GM08714 (cell line): Measurements from ENCODE around the gene PSMC2.

Experiments
- H3K4me3 ChIP-seq: fragments of 200-500 bp; sonication (Bioruptor generic); 2 replicates; pipeline ENCODE4 v1.5.1; 2014; ENCODE audit warnings: mild to moderate bottlenecking, low read length, inconsistent platforms
- ZNF274 ChIP-seq: IDR thresholded peaks from 2 replicates; pipeline ENCODE4 v1.6.1; 2012; ENCODE audit warnings: mild to moderate bottlenecking, low read depth, low read length

Gene PSMC2

DNA sequence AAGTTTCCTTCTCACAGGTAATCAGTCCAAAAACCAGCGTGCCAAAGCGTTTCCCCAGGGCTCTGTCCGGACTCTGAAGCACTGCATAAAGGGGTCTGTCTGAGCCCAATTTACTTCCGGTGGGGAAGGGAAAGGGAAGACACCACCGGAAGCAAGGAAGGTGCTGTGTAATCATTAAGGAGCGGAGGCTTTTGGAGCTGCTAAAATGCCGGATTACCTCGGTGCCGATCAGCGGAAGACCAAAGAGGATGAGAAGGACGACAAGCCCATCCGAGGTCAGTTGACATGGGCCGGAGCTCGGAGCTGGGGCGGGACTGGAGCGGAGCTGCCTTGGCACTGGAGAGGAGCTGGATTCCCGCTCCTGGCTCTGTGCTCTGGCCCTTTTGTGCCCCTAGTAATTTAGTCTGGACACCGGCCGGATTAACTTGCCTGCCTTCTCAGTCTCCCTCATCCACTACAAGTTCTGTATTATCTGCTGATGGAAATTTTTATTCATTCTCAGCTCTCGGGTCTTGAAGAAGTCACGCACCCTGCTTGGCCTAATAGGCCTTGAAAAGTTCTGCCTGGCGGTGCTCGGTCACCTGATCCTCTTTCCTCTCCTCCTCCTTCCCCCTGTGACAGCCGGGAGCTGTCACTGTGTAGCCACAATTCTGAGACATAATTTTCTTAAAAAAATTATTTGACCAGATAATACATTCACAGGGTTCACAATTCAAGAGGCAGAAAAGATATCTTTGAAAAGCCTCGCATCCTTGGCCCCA, at the start of gene PSMC2:
PSMC2 (plus strand) TSS at position 137 of the 761 bp plus-strand sequence; CDS start at position 206, 69 bp downstream.
- peak within 1 kb of the TSS; percentile 92 for H3K4me3 ChIP-seq
- no peak for TF ChIP-seq ZNF274

DNA sequence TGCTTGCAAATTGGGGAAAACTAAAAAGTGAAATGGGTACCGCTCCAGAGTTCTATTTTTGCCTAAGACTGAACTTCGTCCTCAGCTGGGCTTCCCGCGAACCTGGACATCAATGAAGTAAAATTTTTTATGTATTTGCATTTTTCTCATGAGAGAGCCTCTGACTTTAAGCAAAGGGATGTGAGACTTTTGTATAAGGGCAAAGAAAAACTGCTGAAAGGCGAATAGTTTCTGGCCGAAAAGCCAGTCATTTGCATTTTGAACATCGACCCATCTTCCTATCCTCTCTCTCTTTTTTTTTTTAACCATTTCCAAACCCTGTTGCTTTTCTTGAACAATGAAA, 49.6 kb upstream of the PSMC2 start:
- peak overlapping the region; percentile 93 for H3K4me3 ChIP-seq
- TF ChIP-seq ZNF274 = no peak

DNA sequence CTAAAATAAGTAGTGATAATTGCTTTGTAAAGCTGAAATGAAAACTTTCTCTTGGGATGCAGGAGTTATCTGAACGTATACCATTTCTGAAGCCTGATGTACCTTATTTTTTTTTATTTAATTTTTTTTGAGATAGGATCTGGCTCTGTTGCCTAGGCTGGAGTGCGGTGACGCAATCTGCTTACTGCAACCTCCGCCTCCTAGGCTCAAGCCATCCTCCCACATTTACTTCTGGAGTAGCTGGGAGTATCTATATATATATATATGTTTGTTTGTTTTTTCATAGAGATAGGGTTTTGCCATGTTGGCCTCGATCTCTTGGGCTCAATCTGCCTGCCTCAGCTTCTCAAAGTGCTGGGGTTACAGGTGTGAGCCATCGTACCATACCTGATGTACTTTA, 47.8 kb upstream of the PSMC2 start:
- no peak overlapping the region for H3K4me3 ChIP-seq
- TF ChIP-seq ZNF274 = no peak

DNA sequence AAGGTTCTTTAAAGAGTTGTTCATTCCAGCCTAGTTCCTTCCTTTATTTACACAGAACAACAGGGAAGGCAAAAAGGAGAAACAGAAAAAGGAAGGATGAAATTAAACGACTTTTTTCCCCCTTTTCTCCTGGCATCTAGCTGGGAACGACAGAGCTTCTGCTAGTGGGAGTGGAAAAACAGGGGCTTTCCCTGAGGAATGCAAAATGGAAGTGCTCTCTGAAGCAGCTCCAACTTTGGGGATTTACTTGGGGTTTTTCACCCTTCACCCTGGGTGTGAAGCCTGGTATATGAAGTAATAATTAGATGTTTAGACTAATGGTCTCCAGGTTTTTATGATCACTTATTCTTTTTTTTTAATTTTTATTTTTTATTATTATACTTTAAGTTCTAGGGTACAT, 46.0 kb upstream of the PSMC2 start:
- no peak for TF ChIP-seq ZNF274
- H3K4me3 ChIP-seq = no peak overlapping the region

DNA sequence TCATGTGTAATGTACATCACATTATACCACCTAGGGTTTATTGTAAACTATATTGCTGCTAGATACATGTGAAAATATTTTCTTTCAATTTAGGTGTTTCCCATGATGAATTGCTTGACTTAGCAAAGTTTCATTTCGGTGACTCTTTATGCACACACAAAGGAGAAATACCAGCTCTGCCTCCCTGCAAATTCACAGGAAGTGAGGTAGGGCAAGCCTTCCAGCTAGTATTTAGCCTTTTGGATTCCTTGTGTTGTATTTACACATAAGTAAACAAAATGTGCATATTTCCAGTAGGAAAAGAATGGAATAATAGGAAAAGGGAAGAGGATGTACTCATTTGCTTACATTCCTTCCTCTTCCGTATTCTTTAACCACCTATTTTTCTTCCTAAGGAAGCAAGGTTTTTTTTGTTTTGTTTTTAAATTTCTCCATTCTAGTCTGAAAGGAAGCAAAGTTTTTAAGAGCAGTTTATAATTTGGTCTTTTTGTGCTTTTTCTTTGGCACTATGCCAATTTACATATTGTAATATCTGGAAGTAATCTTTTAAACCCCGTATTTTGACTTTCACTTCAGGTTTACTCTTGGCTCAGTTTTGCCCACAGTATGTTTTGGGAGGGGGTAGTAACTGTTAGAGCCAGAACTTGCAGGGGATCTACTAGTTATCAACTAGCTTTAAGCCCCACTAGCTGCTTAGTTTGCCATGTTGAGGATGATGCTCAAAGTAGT, 39.8 kb upstream of the PSMC2 start:
- no peak for TF ChIP-seq ZNF274
- no peak overlapping the region for H3K4me3 ChIP-seq

DNA sequence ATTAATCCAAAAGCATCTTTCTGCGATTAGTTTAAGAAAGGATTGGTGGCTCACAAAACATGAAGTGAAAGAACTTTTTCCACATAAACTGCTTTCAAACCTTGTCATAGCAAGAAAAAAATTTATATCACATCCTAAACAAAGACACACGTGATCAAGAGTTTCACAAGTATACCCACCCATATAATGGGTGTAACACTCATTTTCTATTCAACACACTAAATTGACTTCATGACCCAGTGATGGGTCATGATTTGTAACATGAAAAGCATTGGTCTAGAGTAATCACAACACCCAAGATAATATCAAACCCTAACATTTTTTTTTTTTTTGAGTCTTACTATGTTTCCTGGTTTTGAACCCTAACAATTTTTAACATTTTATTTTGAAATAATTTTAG, 32.6 kb upstream of the PSMC2 start:
- H3K4me3 ChIP-seq = no peak overlapping the region
- no peak for TF ChIP-seq ZNF274

DNA sequence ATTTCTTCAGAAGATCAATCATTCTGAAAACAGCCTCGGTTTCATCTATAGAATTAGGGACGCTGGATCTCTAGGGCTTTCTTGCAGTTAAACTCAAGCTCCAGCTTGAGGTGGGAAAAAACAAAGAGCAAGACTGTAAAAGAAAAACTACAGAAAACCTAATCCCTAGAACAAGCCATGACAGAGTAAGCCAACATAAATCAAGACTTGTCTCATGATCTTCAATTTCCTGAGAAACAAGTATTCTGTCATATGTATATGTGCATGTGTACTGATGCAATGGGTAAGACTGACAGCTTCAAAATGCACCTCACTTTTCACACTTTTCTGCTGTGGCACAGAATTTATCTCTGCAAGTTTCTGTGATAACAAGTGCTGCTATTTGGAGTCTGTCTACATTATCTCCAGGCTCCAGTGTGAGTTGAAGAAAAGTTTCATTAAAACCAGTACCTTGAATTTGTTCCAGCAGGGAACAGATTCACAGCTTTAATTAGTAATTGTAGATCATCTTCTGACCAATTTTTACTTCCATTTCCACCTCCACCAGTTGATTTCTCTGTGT, 31.0 kb upstream of the PSMC2 start:
- no peak for TF ChIP-seq ZNF274
- no peak overlapping the region for H3K4me3 ChIP-seq

DNA sequence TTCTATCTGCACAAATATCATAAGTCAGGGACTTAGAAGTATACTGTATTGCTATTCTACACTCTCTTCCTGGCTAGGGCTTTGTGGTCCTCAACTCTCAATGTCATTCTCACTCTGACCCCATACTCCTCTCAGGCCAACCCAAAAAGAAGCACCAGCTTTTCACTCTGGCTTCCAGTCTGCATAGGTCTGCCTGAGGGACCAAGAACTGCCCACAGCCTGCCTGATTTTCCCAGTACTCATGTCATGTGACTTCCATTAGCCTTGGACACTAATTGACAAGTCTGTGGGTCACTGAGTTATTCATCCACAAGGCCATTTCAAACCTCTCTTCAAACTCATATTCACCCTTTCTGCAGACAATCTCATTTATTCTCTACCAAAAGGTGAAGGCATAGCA, 30.4 kb upstream of the PSMC2 start:
- no peak overlapping the region for H3K4me3 ChIP-seq
- TF ChIP-seq ZNF274 = no peak

DNA sequence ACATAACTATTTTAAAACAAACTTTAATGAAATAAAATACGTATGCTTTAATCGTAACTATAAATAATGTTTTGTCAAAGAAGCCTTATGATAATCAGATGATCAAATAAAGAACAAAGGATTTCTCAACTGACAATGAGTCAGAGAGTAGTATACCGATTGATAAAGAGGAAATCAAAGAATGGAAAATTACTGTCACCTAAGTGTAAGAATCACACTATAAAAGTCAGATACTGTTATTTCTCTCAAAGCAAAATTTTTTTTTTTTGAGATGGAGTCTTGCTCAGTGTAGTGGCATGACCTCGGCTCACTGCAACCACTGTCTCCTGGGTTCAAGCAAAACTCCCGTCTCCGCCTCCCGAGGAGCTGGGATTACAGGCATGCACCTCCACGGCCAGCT, 21.7 kb upstream of the PSMC2 start:
- TF ChIP-seq ZNF274 = no peak
- no peak overlapping the region for H3K4me3 ChIP-seq

DNA sequence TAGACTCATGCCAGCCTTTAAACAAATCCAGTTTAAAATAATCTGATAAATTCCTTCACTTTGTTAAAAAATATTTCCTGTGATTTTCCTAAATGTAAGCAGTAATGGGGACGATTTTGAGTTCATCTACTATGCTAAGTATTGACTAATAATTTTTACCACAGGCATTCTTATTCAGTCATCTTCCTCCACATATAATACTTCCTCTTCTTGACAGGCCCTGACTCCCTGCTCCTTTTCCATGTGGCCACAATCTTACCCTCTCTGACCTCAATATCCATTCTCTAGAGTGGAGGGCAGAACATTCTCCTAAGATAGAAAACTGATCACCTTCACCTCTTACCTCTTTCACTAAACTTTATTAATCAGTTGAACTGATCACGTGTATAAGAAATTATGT, 10.7 kb upstream of the PSMC2 start:
- TF ChIP-seq ZNF274 = no peak
- H3K4me3 ChIP-seq = no peak overlapping the region

DNA sequence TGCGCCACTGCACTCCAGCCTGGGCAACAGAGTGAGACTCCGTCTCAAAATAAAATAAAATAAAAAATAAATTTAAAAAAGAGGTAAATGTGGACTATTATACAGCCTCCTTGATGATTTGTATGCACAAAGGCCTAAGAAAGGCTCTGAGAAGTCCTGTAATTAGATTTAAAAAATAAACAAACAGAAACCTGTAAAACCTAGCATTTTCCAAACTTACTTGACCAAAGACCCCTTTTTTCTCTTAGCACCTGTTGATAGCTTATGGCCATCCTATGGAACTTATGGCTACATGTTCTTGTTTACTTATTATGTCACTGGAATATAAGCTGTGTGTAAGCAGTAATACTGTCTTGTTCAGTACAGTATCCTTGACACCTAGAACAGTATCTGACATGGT, 8.6 kb upstream of the PSMC2 start:
- TF ChIP-seq ZNF274 = no peak
- no peak overlapping the region for H3K4me3 ChIP-seq

DNA sequence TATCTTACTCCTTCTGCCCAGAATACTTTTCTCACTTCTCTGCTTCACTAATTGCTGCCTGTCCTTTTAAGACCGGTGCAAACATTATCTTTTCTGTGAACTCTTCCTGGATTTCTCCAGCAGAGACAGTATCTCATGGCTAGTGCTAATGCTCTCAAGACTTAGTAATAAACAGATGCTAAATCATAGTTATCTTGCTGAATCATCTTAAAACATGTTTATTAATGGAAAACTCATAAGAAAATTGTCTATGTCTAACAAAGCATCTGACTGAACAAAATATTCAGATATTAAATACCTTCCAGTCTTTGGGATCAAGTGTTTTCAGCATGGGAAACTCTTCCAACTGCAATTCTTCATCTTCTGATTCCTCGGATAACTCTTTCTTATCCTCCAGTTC, 6.0 kb upstream of the PSMC2 start:
- TF ChIP-seq ZNF274 = no peak
- no peak overlapping the region for H3K4me3 ChIP-seq

DNA sequence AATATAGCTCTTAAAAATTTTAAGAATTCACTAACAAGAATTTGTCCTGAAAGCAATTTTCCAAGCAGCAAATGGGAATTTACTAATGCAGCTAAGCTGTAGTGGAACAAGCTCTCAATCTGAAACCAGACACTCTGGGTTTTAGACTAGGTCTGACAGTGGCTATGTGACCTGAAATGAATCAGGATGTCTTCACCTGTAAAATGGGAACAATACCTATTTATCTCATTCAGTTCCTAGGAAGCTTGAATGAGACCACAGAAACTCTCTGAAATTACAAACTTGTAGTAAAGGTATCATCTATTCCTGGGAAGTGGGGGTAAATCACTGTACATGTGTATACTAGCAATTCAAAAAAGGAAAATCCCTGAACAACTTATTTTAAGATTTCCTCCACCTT, 4.1 kb upstream of the PSMC2 start:
- H3K4me3 ChIP-seq = peak overlapping the region; percentile 82
- no peak for TF ChIP-seq ZNF274

DNA sequence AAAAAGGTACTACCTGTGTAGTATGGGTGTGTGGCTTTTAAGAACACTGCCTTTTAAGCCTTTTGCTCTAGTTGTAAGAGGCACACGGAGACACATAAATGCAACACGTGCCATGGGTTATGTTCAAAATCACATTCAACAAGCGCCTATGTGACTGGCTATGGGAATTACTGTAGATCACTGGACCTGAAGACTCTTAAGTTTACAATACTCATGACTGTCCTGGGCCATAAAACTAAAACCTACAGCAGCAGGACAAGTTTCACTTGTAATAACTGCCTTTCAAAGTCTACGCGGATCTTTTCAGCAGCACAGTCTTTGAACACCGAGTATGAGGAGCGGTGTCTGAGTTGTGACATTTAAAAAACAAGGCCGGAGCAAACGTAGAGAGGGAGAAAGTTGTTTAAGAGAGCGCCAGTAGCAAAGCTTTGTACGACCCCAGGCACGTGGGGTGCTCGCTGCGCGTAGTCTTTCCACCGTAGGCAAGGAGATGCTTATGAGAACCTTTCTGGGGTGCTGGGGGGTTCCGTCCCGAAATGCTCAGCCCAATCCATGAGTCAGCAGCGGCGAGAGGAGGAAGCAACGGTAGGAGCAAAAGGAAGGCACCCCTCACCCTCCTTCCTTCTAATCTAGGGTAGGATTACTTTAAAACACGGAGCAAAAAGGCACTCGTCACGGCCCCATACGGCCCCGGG, 3.5 kb upstream of the PSMC2 start:
- no peak for TF ChIP-seq ZNF274
- H3K4me3 ChIP-seq = peak overlapping the region; percentile 82
